Stimulated activated CD8-positive, alpha-beta memory T cell treated with anti-CD3 and anti-CD28 coated beads, Interleukin-4, amount 100 ng/mL, for 24 hours (primary cell): ENCODE measurements around the gene HOXA3.

Source experiments
- DNase-seq: peaks from one replicate; pipeline ENCODE4 v3.0.0-alpha.2; 2020; ENCODE audit warnings: low read depth

HOXA3 gene

DNA sequence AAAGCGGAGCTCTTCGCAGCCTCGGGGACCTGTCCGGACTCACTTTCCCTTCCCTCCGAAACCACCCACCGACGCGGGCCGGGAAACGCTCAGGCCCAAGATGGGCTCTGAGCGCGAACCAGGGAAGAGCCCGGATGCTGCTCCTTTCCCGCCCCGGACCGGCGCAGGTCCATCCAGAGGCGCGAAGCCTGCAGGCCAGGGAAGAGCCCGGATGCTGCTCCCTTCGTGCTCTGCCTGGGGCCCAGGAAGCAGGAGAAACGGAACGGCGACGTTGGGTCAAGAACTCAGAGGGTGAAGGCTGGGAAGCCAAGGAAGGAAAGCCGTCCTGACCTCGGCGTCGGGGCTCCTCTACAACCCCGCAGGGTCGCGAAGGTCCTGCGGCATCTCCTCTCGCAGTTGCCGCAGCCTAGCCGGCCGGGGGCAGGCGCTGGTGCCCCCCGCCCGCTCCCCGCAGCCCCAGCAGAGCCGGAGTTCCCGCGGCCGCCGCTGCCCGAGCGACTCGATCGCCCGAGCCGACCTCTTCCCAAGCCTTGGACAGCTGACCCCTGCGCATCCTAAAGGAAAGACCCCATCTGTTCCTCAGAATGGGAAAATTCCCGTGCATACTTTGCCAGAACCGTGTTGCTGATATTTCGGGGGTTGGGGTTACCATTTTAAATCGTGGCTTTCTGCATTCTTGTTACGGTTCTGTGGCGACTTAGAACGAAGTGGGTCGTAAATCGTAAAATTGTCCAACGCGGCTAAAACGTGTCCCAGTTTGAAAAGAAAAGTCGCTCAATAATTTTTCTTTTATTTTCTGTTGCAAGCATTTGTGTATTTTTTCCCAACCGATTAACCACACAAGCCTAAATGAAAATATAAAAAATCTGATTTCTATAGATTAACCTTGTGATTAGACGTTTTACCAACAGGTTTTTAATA, 64.1 kb downstream of the HOXA3 start:
- DNase-seq: no peak

DNA sequence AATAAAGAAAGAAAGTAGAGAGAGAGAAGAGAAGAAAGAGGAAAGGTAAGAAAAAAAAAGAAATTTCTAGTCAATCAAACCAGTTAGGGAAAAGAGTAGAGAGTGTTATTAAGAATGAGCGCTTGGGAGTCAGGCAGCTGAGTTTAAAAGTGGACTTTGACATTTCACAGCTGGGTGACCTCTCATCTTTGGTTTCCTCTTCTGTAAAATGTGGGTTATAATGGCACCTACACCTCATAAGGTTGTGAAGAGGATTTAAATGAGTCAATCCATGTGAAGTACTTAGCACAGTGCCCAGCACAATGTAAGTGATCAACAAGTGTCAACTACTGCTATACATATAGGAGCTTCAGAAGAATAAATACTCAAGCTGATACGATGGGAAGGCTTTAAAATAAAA, 68.7 kb downstream of the HOXA3 start:
- DNase-seq: no peak

DNA sequence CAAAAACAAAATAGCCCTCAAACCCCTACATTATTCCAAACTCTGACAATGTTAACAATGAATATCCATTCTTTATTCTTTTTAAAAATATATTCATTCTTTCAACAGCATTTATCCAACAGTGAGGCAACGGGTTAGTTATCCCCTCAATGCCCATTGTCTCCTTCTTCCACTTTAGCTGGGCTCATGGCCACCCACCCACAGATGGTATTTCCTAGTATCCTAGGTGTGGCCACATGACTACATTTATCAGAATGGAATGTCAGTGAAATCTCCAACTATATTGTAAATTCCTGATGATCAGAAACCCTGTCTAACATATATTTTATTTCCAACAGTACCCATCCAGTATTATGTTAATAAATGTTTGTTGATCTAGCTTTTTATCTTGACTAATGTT, 70.2 kb downstream of the HOXA3 start:
- DNase-seq: no peak

DNA sequence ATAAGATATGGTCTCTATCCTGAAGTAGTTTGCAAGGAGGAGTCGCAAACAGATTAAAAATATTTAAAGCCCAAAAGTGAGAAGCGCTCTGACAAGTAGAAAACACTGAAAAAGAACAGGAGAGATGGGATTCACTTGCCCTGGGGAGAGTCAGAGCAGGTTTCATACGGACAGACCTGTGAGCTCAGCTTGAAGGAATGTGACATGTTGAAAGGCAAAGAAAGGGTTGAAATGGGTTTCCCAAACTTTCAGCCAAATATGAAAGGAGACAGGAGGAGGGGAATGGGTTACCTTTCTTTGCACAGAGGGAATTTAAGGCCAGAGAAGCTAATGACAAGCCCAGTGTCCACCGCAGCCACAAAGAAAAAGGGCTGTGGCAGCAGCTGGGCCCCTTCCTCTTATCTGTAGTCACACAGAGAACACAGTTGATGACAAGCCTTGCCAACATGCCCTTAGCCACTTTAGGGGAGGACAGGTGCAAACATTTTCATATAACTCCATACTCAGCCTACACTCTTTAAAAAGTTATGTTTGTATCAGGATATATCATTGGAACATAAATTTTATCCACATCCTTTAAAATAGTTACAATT, 71.4 kb downstream of the HOXA3 start:
- DNase-seq: no peak

DNA sequence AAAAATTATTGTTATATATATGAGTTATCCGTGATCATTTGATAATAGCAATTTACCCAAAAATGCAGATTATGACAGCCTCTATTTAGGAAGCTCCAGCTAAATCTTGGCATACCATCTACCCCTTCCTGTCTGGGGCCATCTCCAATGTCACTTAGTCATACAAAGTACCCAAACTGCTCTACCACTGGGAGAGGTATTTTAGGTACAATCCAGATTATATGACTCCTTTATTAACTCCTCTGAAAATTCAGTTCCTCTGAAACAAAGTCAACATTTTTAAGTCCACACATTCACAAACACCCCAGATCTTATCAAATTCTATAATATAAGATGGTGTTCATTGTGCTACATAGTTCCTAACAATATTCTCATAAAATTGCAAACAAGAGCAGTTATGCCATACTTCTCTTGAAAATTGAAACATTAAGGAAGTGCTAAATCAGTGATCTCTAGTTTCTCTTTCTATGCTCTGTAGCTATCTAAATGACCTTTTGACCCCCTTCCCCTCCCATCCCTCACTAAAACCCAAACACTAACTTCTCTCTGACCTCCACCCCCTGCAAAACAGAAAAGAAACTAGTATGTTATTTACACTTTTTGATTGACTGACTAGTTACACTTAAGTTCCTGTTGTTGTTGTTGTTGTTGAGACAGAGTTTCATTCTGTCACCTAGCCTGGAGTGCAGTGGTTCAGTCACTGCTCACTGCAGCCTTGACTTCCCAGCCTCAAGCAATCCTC, 73.0 kb downstream of the HOXA3 start:
- no peak for DNase-seq

DNA sequence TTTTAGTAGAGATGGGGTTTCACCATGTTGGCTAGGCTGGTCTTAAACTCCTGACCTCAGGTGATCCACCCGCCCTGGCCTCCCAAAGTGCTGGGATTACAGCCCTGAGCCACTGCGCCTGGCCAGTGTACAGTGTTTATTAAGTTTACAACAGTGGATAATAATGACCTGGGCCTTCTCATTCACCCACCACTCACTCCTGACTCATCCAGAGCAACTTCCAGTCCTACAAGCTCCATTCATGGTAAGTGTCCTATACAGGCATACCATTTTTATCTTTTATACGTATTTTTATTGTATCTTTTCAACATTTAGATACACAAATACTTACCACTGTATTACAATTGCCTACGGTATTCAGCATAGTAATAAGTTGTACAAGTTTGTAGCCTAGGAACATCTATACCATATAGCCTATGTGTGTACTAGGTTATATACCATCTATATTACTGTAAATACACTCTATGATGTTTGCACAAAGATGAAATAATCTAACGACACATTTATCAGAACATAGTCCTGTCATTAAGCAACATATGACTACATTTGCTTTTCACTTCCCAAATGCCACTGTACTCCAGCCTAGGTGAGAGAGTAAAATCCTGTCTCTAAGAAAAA, 73.7 kb downstream of the HOXA3 start:
- DNase-seq: no peak

DNA sequence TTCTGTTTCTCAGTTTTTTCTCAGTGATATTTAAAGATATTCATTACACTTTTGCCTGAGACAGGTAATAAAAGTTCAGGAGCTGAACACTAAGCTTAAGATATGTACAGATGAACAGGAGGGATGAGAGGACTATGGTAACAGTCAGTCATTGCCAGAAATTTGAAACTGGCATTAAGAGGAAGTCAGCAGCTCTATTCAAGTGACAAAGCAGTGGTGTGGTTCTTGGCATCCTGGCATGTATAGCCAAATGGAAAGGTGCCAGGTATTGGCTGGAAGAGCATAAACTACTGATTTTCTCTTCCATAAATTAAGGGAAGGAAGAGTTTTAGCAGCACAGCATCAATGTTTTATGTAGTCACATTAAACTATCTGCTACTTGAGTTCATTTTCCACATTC, 79.3 kb downstream of the HOXA3 start:
- DNase-seq: no peak

DNA sequence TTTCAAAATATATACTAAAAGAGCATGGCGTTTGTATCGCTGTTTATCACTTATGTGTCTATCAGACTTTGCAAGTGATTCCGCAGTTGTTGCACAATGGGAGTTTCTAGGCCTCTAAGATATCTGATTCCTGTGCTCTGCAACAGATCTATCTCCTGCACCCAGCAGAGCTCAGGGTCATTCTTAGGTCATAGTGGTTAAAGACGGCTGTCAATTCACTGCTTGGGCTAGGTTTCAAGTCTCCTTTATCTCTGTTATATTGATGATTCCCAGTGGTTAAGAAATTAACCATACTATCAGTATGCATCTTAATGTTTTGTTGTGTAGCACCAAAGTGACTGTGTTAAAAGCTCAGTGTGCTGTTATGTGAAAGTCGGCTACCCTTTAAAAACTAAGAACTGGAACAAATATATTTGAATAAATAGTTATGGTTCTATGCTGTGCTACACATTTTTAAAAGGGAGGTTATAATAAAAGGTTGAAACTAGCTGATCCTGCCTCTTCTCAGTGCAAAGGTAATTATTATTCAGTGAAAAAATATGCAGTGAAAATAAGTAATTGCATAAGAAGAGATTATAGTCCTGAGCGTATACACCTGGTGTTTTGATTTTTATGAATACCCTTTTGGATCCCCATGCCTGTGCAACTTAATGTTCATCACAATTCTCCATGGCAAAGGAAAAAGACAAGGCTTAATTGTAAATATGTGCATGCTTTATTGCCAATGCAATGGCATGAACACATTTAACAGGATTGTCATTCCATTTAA, 80.6 kb downstream of the HOXA3 start:
- no peak for DNase-seq

DNA sequence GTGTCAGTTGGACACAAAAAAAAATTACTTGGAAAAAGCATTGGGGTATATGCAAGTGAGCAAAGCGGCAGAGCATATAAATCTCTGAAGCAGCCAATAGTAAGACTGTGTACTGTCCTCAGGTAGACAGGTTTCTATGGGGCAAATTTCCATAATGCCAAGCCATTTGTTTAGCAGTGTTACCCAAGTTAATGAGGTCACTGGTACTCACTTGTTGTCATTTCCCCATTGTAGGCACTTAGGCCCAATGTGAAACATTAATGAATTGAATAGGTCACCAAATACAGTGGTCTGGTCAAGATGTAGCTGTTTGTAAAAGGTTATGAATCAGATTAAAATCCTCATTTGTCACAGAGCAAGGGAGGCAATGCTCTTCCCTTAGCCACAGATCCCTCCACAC, 84.1 kb downstream of the HOXA3 start:
- no peak for DNase-seq

DNA sequence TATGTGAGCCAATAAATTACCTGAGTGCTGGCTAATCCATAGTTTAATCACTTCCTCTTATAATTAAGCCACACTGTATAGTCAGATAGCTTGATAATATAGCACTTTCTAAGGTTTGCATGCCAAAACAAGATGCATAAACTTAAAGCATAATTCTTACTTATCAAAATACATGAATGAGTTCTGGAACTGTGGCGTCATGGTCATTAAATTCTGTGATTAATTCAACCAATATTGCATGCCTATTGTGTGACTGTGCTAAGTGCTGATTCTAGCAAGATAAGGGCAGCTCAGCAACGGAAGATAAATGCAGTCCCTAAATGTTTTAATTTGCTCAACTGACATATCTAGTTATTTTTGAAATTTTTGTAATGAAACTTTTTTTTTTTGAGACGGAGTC, 86.2 kb downstream of the HOXA3 start:
- no peak for DNase-seq

DNA sequence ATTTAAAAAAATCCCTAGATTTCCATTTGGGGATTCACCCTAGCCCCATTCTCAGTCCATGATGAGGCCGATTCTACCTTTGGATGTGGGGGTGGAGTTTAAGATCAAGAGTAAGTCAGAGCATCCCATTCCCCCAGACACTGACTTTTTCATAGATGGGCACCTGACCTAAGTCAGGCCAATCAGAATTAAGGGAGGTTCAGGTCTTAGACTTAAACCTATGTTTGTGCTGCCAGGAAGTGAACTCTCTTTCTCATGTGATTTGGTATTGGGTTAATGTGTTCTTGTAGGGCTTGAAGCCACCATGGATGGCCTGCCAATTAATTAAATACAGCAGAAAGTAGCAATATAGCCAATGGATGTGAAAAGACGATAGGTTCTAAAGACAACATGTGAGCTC, 86.7 kb downstream of the HOXA3 start:
- DNase-seq: no peak

DNA sequence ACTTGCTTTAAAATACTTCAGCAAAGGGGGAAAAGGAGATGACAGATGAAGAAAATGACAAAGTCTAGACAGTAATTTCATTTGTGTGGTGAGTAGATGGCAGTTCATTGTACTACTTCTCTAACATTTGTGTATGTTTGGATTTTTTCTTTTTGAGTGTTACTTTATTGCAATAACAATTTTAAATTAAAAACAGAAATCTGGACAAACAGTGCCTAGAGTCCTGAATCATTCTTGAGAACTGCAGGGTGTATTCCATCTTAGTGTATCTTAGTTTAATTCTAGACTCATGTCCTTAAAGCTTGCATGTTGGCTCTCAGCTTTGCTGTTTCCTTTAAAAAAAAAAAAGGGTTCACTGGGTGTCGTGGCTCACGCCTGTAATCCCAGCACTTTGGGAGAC, 87.7 kb downstream of the HOXA3 start:
- no peak for DNase-seq

DNA sequence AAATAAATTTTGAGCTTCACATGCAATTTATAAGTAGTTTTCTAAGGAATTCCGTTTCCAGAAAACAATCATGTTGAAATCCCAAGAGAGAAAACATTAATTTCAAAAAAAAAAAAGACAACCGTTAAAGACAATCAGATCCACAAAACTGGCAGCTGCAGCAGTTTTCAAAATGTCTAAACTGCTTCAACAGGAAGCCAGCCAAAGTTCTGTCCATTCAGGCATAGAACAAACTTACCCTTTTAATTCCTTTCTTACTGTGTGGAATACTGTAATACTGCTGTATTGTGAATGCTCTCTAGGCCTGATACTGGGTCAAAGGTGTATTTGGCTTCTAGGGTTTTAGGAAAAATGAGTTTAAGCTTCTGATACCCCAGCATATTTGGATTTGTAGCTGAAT, 88.2 kb downstream of the HOXA3 start:
- no peak for DNase-seq

DNA sequence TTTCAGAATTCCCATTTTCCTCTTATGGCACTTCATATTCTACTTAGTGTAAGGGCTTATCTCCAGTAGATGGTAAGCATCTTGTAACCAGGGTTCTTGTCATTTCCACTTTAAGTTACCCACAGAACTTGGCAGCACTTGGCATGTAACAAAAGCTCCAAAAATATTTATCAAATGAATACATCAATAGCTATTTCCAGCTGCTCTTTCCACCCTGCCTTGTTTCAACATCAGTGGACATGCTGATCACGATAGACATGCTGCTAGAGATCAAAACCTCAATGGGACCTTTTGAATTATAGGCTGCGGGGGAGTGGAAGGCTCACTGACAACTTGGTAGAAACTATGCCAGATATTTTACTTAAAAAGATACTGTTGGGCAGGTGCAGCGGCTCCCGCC, 89.4 kb downstream of the HOXA3 start:
- no peak for DNase-seq
